Mucosa of descending colon (tissue), 3 donors: ENCODE data around the gene KRTAP12-4. TPM values are rescaled to one million over a fixed set of nuclear protein-coding genes. Genes with fewer than 3 reads are reported as not detected.
A peak's percentile ranks its signal among the peaks of the same experiment; 100 is the strongest.
"Not testable (repeated sequence)": the region's sequence is repeated elsewhere in the genome, so short reads cannot be mapped to it uniquely, and the experiment has no call there.

ENCODE experiments used
- ATAC-seq: fragments of 200-7000 bp; cut with Tn5 transposase; one replicate; pipeline ENCODE4 v1.9.1; 2020; ENCODE audit warnings: mild to moderate bottlenecking, moderate library complexity
- DNase-seq, 3 donors: peaks; one replicate each; pipeline ENCODE4 v3.0.0-alpha.2; 2020
- H3K36me3 ChIP-seq: fragments of 200-600 bp; one replicate; pipeline ENCODE4 v1.8.0; 2021; ENCODE audit warnings: low read depth, mild to moderate bottlenecking
- H3K4me1 ChIP-seq: fragments of 200-600 bp; one replicate; pipeline ENCODE4 v1.8.0; 2021; ENCODE audit warnings: low read depth, mild to moderate bottlenecking
- H3K4me3 ChIP-seq: fragments of 200-600 bp; one replicate; pipeline ENCODE4 v1.8.0; 2021; ENCODE audit warnings: mild to moderate bottlenecking
- H3K9me3 ChIP-seq: fragments of 200-600 bp; one replicate; pipeline ENCODE4 v1.8.0; 2021; ENCODE audit warnings: mild to moderate bottlenecking
- intact Hi-C, 2 donors: fragments of 100-400 bp; cut with DNase I in 1 of 2; cut with micrococcal nuclease in 1 of 2; formaldehyde crosslinking; loops; one replicate each; pipeline versions ENCODE4 v1.11.0 to v1.11.1; 2022; cut with DNase I, micrococcal nuclease
- total RNA-seq, 3 donors: library from RNA; stranded (reverse); fragmentation: NEBNext Ultra II Directional in 2 of 3; extraction: Animal tissue kit (Norgen Biotek cat#: 25700) in 2 of 3; gene quantifications; one replicate each; pipeline versions ENCODE4 v1.2.1 to v1.2.4, GENCODE V29; 2021 to 2023
- TF ChIP-seq, protein P1 (sequence below): fragments of 200-600 bp; IDR thresholded peaks from one replicate; pipeline ENCODE4 v1.8.0; 2022; ENCODE audit warnings: antibody characterized with exemption, mild to moderate bottlenecking
- donor health status: DM: no; HTN: no; CAD: no; lungs with moderate emphysema.
- donor health status: DM: no; HTN: no; CAD: no.
- donor health status: DM: no; HTN: yes; CAD: no.

Gene KRTAP12-4
- total RNA-seq, 3 donors from 2014 or later, result not detected

DNA sequence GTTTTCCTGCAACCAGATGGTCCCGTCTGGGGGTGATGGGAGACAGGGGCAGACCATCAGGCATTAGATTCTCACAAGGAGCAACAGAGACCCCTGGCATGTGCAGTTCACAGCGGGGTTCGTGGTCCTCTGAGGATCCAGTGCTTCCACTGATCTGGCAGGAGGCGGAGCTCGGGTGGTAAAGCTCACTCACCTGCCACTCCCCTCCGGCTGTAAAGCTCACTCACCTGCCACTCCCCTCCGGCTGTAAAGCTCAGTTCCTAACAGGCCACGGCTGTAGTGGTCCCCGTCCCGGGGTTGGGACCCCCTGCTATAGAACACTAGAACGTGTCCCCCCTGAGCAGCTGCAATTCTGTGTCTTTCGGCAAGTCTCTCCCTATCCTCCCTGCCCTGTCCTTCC, 47.1 kb upstream of the KRTAP12-4 start:
- no peaks in the 10 kb centered on the region for H3K36me3 ChIP-seq
- no peak overlapping the region for H3K4me3 ChIP-seq
- DNase-seq, result peak in 2 of 3 donors; percentile 18 to 69
- TF ChIP-seq, protein P1, sequence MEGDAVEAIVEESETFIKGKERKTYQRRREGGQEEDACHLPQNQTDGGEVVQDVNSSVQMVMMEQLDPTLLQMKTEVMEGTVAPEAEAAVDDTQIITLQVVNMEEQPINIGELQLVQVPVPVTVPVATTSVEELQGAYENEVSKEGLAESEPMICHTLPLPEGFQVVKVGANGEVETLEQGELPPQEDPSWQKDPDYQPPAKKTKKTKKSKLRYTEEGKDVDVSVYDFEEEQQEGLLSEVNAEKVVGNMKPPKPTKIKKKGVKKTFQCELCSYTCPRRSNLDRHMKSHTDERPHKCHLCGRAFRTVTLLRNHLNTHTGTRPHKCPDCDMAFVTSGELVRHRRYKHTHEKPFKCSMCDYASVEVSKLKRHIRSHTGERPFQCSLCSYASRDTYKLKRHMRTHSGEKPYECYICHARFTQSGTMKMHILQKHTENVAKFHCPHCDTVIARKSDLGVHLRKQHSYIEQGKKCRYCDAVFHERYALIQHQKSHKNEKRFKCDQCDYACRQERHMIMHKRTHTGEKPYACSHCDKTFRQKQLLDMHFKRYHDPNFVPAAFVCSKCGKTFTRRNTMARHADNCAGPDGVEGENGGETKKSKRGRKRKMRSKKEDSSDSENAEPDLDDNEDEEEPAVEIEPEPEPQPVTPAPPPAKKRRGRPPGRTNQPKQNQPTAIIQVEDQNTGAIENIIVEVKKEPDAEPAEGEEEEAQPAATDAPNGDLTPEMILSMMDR, result no peak
- H3K4me1 ChIP-seq, result peaks cover 2% of the 10 kb centered on the region
- ATAC-seq, result peak; percentile 60
- no peaks in the 10 kb centered on the region for H3K9me3 ChIP-seq
- intact Hi-C loops, result no loop called here

DNA sequence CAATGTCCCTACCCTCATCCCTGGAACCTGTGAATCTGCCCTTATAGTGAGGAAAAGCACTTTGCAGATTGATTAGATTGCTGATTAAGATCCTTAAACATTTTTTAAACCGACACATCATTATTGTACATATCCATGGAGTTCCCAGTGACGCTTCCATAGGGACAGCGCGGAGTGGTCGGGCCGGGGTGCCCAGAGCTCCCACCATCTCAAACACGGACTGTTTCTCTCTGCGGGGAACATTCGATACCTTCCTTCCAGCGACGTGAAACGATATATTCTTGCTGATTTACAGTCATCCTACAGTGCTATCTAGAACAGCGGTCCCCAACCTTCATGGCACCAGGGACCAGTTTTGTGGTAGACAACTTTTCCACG, 46.6 kb upstream of the KRTAP12-4 start:
- ATAC-seq (no peak), DNase-seq (no peak)
- Histone ChIP-seq H3K4me1 (peaks cover 2% of the 10 kb centered on the region), H3K36me3 (no peaks in the 10 kb centered on the region), H3K9me3 (no peaks in the 10 kb centered on the region), H3K4me3 (no peak overlapping the region)
- TF ChIP-seq, protein P1, result no peak
- intact Hi-C loops, result no loop called here

- ATAC-seq, result no peak
- Histone ChIP-seq H3K36me3 (no peaks in the 10 kb centered on the region), H3K4me3 (no peak overlapping the region), H3K4me1 (peaks cover 2% of the 10 kb centered on the region), H3K9me3 (no peaks in the 10 kb centered on the region)
- intact Hi-C loops, result no loop called here
- DNase-seq, result no peak
- TF ChIP-seq, protein P1, result no peak
Measured at GRCh38 chr21:44700101-44701022, 45.9 kb upstream of the KRTAP12-4 start.

DNA sequence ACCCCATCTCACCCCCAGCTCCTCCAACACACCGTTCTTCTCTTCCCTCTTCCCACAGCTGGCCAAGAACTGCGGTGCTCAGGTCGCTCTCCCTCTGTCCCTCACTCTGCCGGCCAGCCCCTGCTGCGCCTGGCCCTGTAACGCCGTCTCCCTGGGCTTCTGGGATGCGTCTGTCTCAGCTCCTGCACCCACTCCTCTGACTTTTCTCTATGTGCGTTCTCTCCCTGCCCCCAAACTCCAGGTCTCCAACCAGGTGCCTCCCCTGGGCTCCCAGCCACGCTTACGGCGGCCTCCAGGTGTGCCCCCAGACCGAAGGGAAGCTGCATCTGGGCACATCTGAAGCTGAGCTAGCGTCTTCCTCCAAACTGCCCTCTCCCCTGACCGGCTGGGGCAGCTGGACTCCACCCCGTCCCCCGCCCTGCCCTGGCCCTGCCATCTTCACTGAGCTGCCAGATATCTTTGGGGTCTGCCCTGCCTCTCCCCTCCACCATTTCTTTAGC, 45.1 kb upstream of the KRTAP12-4 start:
- ATAC-seq (no peak), DNase-seq (no peak)
- TF ChIP-seq, protein P1, result no peak
- intact Hi-C loops, result no loop called here
- Histone ChIP-seq H3K36me3 (no peaks in the 10 kb centered on the region), H3K9me3 (no peaks in the 10 kb centered on the region), H3K4me1 (peaks cover 2% of the 10 kb centered on the region), H3K4me3 (no peak overlapping the region)

DNA sequence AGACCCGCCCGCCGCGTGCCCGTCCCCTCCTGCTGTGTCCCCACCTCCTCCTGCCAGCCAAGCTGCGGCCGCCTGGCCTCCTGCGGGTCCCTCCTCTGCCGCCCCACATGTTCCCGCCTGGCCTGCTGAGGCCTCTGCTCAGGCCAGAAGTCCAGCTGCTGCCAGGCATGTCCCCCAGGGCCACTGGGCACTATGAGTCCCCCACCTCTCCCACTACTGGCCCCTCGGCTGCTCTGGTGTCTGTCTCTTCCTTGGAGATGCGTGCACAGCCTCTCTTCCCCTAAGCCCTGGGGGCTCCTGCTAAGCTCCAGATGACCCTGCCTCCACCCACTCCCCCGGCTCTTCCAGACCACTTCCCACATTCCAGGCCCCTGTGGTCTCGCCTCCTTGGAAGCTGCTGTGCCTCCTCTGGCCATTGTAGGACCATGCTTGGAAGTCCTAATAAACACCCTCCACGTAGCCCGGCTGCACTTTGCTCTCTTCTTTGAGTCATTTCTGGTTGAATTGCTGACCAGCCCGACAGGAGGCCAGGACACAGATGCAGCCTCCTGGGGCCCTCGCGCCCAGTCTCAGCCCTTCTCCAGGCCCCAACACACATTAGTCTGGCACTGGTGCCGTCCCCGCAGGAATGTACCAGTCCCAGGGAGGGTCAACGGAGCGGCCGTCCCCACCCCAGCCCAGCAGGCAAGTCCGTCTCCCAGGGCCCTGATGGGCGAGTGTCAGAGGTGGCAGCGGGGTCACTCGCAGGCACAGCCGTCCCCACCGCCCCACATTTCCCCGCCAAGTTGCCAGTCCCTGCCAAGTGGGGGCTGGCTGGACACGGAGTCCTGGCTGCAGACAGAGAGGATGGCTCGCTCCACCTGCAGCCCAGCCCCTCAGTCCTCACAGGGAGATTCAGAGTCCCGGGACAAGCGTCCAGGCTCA, 43.6 kb upstream of the KRTAP12-4 start:
- H3K4me3 ChIP-seq, result no peak overlapping the region
- TF ChIP-seq, protein P1, result no peak
- ATAC-seq, result no peak
- H3K36me3 ChIP-seq, result no peaks in the 10 kb centered on the region
- no peaks in the 10 kb centered on the region for H3K9me3 ChIP-seq
- peaks cover 2% of the 10 kb centered on the region for H3K4me1 ChIP-seq
- no peak for DNase-seq
- intact Hi-C loops, result no loop called here

GRCh38 chr21:44697172-44697810, 42.8 kb upstream of the KRTAP12-4 start, which contains the start of gene KRTAP10-12:
TSS of gene KRTAP10-12 (plus strand) at chr21:44697172. CDS start at chr21:44697202, 30 bp downstream.
- intact Hi-C loops, result not testable (repeated sequence)

More at GRCh38 chr21:44697172-44697810, 42.8 kb upstream of the KRTAP12-4 start, which contains the start of gene KRTAP10-12:
- H3K36me3 ChIP-seq, H3K4me1 ChIP-seq, DNase-seq, ATAC-seq, H3K4me3 ChIP-seq, H3K9me3 ChIP-seq: not testable (repeated sequence)
